Esophagus muscularis mucosa (tissue), 4 donors: ENCODE results near the gene ETFB.

Experiments used
- EP300 ChIP-seq: sonication (generic); formaldehyde crosslinking; IDR thresholded peaks from one replicate; pipeline ENCODE4 v1.6.1; 2017; ENCODE audit warnings: antibody characterized with exemption
- POLR2A ChIP-seq: fragments of 450-650 bp; IDR thresholded peaks from one replicate; pipeline ENCODE4 v1.6.1; 2017; ENCODE audit warnings: antibody characterized with exemption, moderate library complexity, mild to moderate bottlenecking, low read depth
- POLR2AphosphoS5 ChIP-seq, 2 donors: sonication (generic); formaldehyde crosslinking; IDR thresholded peaks; one replicate each; pipeline ENCODE4 v1.6.1; 2017; ENCODE audit warnings: antibody characterized with exemption in 2 of 2
- TF ChIP-seq, protein P1 (sequence below), 3 experiments: fragments of 200-600 bp in 2 of 3; fragments of 450-650 bp in 1 of 3; sonication (generic) in 2 of 3; IDR thresholded peaks; one replicate each; pipeline ENCODE4 v1.5.1; 2017 to 2019; ENCODE audit warnings: antibody characterized with exemption in 3 of 3, mild to moderate bottlenecking in 2 of 3, moderate library complexity in 1 of 3

DNA sequence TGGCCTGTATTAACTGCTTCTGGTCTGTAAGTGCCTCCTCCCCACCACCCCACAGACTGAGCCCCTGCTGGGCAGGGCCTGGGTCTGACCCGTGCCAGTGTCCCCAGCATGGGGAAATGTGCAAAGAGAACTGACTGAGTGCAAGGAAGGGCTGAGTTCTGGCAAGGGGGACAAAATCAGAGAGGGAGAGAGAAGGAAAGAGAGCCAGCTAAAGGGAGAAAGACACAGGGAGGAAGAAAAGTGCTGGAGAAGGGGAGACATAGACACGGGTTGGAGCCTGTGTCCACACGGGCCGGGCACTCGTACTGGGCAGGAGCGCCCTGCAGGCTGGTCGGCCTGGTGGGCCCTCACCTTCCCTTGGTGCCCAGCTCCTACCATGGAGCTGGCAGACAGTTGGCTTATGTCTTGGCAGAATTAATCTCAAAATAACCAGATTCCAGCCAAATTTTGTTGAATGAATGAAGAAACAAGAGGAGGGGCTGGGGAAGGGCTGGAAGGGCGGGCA, 5.0 kb upstream of the ETFB start:
- TF ChIP-seq POLR2AphosphoS5 (IDR thresholded peaks at IDR 0.05), result no peak
- TF ChIP-seq, protein P1, sequence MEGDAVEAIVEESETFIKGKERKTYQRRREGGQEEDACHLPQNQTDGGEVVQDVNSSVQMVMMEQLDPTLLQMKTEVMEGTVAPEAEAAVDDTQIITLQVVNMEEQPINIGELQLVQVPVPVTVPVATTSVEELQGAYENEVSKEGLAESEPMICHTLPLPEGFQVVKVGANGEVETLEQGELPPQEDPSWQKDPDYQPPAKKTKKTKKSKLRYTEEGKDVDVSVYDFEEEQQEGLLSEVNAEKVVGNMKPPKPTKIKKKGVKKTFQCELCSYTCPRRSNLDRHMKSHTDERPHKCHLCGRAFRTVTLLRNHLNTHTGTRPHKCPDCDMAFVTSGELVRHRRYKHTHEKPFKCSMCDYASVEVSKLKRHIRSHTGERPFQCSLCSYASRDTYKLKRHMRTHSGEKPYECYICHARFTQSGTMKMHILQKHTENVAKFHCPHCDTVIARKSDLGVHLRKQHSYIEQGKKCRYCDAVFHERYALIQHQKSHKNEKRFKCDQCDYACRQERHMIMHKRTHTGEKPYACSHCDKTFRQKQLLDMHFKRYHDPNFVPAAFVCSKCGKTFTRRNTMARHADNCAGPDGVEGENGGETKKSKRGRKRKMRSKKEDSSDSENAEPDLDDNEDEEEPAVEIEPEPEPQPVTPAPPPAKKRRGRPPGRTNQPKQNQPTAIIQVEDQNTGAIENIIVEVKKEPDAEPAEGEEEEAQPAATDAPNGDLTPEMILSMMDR (IDR thresholded peaks at IDR 0.05), result no peak
- TF ChIP-seq EP300, result no peak
- no peak for TF ChIP-seq POLR2A
